Ovary (tissue), 9 donors: Measurements from ENCODE around the gene CDC7. TPM values are rescaled to one million over a fixed set of nuclear protein-coding genes. Genes with fewer than 3 reads are reported as not detected.

ENCODE experiments used
- DNase-seq, 5 donors: peaks; one replicate each; pipeline ENCODE4 v3.0.0-alpha.2; 2019 to 2020
- H3K27ac ChIP-seq, 2 donors: fragments of 200-600 bp; one replicate each; pipeline versions ENCODE4 v1.5.1 to v1.8.0; 2019 to 2022
- H3K27me3 ChIP-seq: fragments of 200-600 bp; one replicate; pipeline ENCODE4 v1.8.0; 2022
- H3K36me3 ChIP-seq: fragments of 200-600 bp; sonication (generic); one replicate; pipeline ENCODE4 v1.5.1; 2019
- H3K4me1 ChIP-seq: one replicate; pipeline ENCODE4 v1.8.1; 2013; ENCODE audit warnings: mild to moderate bottlenecking, moderate library complexity; ENCODE audit not compliant: insufficient read depth
- H3K4me3 ChIP-seq: fragments of 200-600 bp; sonication (generic); one replicate; pipeline ENCODE4 v1.5.1; 2017
- H3K9me3 ChIP-seq, 2 donors: fragments of 200-600 bp in 1 of 2; sonication (generic) in 1 of 2; one replicate each; pipeline versions ENCODE4 v1.5.1 to v1.8.1; 2013 to 2019; ENCODE audit warnings: mild to moderate bottlenecking in 1 of 2, moderate library complexity in 1 of 2
- CTCF ChIP-seq, 3 donors: fragments of 450-650 bp in 2 of 3; fragments of 200-600 bp in 1 of 3; IDR thresholded peaks; one replicate each; pipeline versions ENCODE4 v1.5.1 to v1.8.0; 2016 to 2022; ENCODE audit warnings: antibody characterized with exemption in 3 of 3, mild to moderate bottlenecking in 1 of 3
- EP300 ChIP-seq: sonication (generic); formaldehyde crosslinking; IDR thresholded peaks from one replicate; pipeline ENCODE4 v1.6.1; 2017; ENCODE audit warnings: antibody characterized with exemption
- POLR2A ChIP-seq: fragments of 450-650 bp; IDR thresholded peaks from one replicate; pipeline ENCODE4 v1.6.1; 2017; ENCODE audit warnings: antibody characterized with exemption, mild to moderate bottlenecking, moderate library complexity
- WGBS, 3 donors: extraction: QIAGEN DNeasy Blood & Tissue Kit in 1 of 3; methylation state at CpG; one replicate each; pipeline versions ENCODE4 v1.1.5 to v1.1.7; 2013 to 2017; 5-methylcytosine and 5-hydroxymethylcytosine counted together
- intact Hi-C, 4 donors: fragments of 100-400 bp; cut with DNase I; formaldehyde crosslinking; loops; one replicate each; pipeline versions ENCODE4 v1.11.0 to v1.15.1; 2022 to 2023
- polyA plus RNA-seq, 2 donors: library from polyadenylated mRNA; stranded (reverse); fragments of 200-250 nt in 1 of 2; fragments of 350-450 nt in 1 of 2; fragmentation: Illumina TruSeq in 1 of 2; extraction: RNeasy Lipid Tissue Mini Kit (QIAGEN cat#74804) in 1 of 2; gene quantifications; one replicate each; pipeline ENCODE4 v1.2.3, GENCODE V29; 2013 to 2014
- total RNA-seq, 7 donors: library from RNA; depleted of rRNA in 2 of 7; stranded (reverse); fragments of >200 nt in 2 of 7; fragmentation: NEBNext Ultra II Directional in 3 of 7; extraction: Animal tissue kit (Norgen Biotek cat#: 25700) in 3 of 7; gene quantifications; one replicate each; pipeline versions ENCODE4 v1.1.0 to v1.2.4, GENCODE V29; 2016 to 2023
- donor health status: DM: no; HTN: no; CAD: no; lungs with moderate emphysema.
- donor health status: DM: no; HTN: no; CAD: no.
- donor health status: Bipolar disorder and iron deficiency.
- donor health status: DM: yes; HTN: yes; CAD: no.
- donor health status: DM: no; HTN: no; CAD: no.
- donor health status: DM: yes; HTN: yes; CAD: no.

Gene CDC7
- total and polyA plus RNA-seq, 9 donors, result 1.2 to 5.5 (median 2.9) TPM

- WGBS, 3 donors, result 71 to 81% (median 74%) methylated on average over 5 of the region's 5 CpGs
- no peak overlapping the region for H3K27ac ChIP-seq
- no peak for TF ChIP-seq POLR2A
- no peak for TF ChIP-seq CTCF (IDR thresholded peaks at IDR 0.05)
- TF ChIP-seq EP300, result no peak
Measured at GRCh38 chr1:91557039-91557690, 56.5 kb downstream of the CDC7 start.

GRCh38 chr1:91557826-91558225, 57.2 kb downstream of the CDC7 start:
- 0 to 54% (median 49%) methylated on average over 1 of the region's 1 CpG for WGBS, 3 donors

More at GRCh38 chr1:91557039-91557690, 56.5 kb downstream of the CDC7 start:
- Histone ChIP-seq H3K36me3 (no peaks in the 10 kb centered on the region), H3K9me3 (no peaks in the 10 kb centered on the region), H3K4me1 (no peaks in the 10 kb centered on the region), H3K4me3 (no peak overlapping the region), H3K27me3 (no peaks in the 10 kb centered on the region)
- no peak for DNase-seq
- intact Hi-C loops, result no loop called here

GRCh38 chr1:91559046-91559750, 58.5 kb downstream of the CDC7 start:
- intact Hi-C loops, result no loop called here
- Histone ChIP-seq H3K4me1 (no peaks in the 10 kb centered on the region), H3K36me3 (no peaks in the 10 kb centered on the region), H3K27me3 (no peaks in the 10 kb centered on the region), H3K27ac (no peak overlapping the region), H3K4me3 (no peak overlapping the region), H3K9me3 (no peaks in the 10 kb centered on the region)
- no peak for TF ChIP-seq POLR2A
- TF ChIP-seq CTCF (IDR thresholded peaks at IDR 0.05), result no peak
- no peak for TF ChIP-seq EP300
- 83 to 86% (median 86%) methylated on average over 8 of the region's 8 CpGs for WGBS, 3 donors
- DNase-seq, result no peak

More at GRCh38 chr1:91557826-91558225, 57.2 kb downstream of the CDC7 start:
- no peak overlapping the region for H3K4me3 ChIP-seq
- intact Hi-C loops, result no loop called here
- H3K27me3 ChIP-seq, result no peaks in the 10 kb centered on the region
- DNase-seq, result no peak
- no peaks in the 10 kb centered on the region for H3K36me3 ChIP-seq
- H3K4me1 ChIP-seq, result no peaks in the 10 kb centered on the region
- no peak for TF ChIP-seq CTCF (IDR thresholded peaks at IDR 0.05)
- no peak for TF ChIP-seq POLR2A
- no peak for TF ChIP-seq EP300
- H3K27ac ChIP-seq, result no peak overlapping the region
- no peaks in the 10 kb centered on the region for H3K9me3 ChIP-seq

GRCh38 chr1:91559838-91560565, 59.4 kb downstream of the CDC7 start:
- intact Hi-C loops, result no loop called here
- WGBS, 3 donors, result 87 to 91% (median 88%) methylated on average over 4 of the region's 4 CpGs
- Histone ChIP-seq H3K9me3 (no peaks in the 10 kb centered on the region), H3K36me3 (no peaks in the 10 kb centered on the region), H3K27ac (no peak overlapping the region), H3K4me3 (no peak overlapping the region), H3K4me1 (no peaks in the 10 kb centered on the region), H3K27me3 (no peaks in the 10 kb centered on the region)
- no peak for TF ChIP-seq POLR2A
- TF ChIP-seq CTCF (IDR thresholded peaks at IDR 0.05), result no peak
- TF ChIP-seq EP300, result no peak
- no peak for DNase-seq
